ENCODE data around the gene BIRC2.
"Not testable (repeated sequence)": the region's sequence is repeated elsewhere in the genome, so short reads cannot be mapped to it uniquely, and the experiment has no call there.

BIRC2 gene

GRCh38 chr11:102367364-102367763 lies 20.4 kb downstream of the BIRC2 start:
- Histone ChIP-seq H3K27me3 (ENCODE audit: insufficient read depth, low read length) (no peaks in the 10 kb centered on the region), H3K9ac (ENCODE audit: low read length) (no peak overlapping the region), H3K4me2 (ENCODE audit: low read length) (no peak overlapping the region), H3K4me3 (ENCODE audit: low read depth, low read length, poor library complexity, severe bottlenecking) (no peak overlapping the region), H3F3A (ENCODE audit: insufficient read depth, low read length) (no peaks in the 10 kb centered on the region), H3K4me1 (ENCODE audit: insufficient read depth, low read length, severe bottlenecking) (no peaks in the 10 kb centered on the region), H2AFZ (ENCODE audit: low read length) (no peak overlapping the region), H3K36me3 (ENCODE audit: insufficient read depth, low read length) (peaks cover 49% of the 10 kb centered on the region), H3K27ac (ENCODE audit: low read depth, low read length, poor library complexity, severe bottlenecking) (no peak overlapping the region), H4K20me1 (ENCODE audit: insufficient read depth, low read length) (no peaks in the 10 kb centered on the region), H3K79me2 (ENCODE audit: insufficient read depth, low read length) (no peaks in the 10 kb centered on the region), H3K9me3 (ENCODE audit: low read length) (no peaks in the 10 kb centered on the region), H3K9me2 (ENCODE audit: low read depth, low read length) (no peaks in the 10 kb centered on the region)
- no peak for TF ChIP-seq EZH2 (IDR thresholded peaks at IDR 0.05; ENCODE audit: borderline replicate concordance, low read length)
- TF ChIP-seq CTCF (IDR thresholded peaks at IDR 0.05; ENCODE audit: low read length) = peak; percentile 42; the same call in 1 of the 2 replicates

DNA sequence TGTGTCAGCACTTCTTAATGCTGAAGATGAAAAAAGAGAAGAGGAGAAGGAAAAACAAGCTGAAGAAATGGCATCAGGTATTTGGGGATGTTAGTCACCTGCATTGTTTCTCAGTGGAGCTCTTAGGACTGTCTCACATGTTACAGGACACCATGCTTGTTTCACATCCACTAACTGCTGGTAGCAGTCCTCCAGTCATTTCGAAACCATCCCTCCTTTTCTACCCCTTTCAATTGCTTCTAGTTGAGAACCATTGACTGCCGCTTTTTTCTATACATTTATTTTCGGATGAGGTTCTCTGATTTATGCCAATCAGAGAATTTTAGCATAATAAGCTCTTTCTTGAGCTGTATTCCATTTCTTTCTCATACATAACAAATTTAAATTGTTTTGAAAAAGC lies 21.5 kb downstream of the BIRC2 start:
- Histone ChIP-seq H3F3A (ENCODE audit: insufficient read depth, low read length) (no peaks in the 10 kb centered on the region), H3K9me2 (ENCODE audit: low read depth, low read length) (no peaks in the 10 kb centered on the region), H3K4me1 (ENCODE audit: insufficient read depth, low read length, severe bottlenecking) (no peaks in the 10 kb centered on the region), H3K4me2 (ENCODE audit: low read length) (no peak overlapping the region), H3K9ac (ENCODE audit: low read length) (no peak overlapping the region), H4K20me1 (ENCODE audit: insufficient read depth, low read length) (no peaks in the 10 kb centered on the region), H3K27ac (ENCODE audit: low read depth, low read length, poor library complexity, severe bottlenecking) (no peak overlapping the region), H3K36me3 (ENCODE audit: insufficient read depth, low read length) (peaks cover 42% of the 10 kb centered on the region), H2AFZ (ENCODE audit: low read length) (no peak overlapping the region), H3K4me3 (ENCODE audit: low read depth, low read length, poor library complexity, severe bottlenecking) (no peak overlapping the region), H3K79me2 (ENCODE audit: insufficient read depth, low read length) (no peaks in the 10 kb centered on the region), H3K27me3 (ENCODE audit: insufficient read depth, low read length) (no peaks in the 10 kb centered on the region), H3K9me3 (ENCODE audit: low read length) (no peaks in the 10 kb centered on the region)
- no peak for TF ChIP-seq EZH2 (IDR thresholded peaks at IDR 0.05; ENCODE audit: borderline replicate concordance, low read length)
- no peak for TF ChIP-seq CTCF (IDR thresholded peaks at IDR 0.05; ENCODE audit: low read length)

DNA sequence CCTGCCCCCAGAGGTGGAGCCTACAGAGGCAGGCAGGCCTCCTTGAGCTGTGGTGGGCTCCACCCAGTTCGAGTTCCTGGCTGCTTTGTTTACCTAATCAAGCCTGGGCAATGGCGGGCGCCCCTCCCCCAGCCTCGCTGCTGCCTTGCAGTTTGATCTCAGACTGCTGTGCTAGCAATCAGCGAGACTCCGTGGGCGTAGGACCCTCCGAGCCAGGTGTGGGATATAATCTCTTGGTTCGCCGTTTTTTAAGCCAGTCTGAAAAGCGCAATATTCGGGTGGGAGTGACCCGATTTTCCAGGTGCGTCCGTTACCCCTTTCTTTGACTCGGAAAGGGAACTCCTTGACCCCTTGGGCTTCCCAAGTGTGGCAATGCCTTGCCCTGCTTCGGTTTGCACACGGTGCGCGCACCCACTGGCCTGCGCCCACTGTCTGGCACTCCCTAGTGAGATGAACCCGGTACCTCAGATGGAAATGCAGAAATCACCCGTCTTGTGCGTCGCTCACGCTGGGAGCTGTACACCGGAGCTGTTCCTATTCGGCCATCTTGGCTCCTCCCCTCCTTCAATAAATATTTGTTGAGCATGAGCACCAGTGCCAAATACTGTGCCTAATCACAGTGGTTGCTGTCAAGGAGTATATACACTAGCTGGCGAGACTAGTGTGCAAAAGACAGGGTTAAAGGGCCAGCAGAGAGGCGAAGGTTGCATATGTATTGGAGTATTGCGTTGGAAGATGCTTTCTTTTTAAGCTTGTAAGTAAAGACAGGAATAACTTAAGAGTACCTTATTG lies 27.8 kb downstream of the BIRC2 start:
- not testable (repeated sequence) for H3K27ac ChIP-seq (ENCODE audit: low read depth, low read length, poor library complexity, severe bottlenecking); H3F3A ChIP-seq (ENCODE audit: insufficient read depth, low read length); H3K27me3 ChIP-seq (ENCODE audit: insufficient read depth, low read length); H3K4me2 ChIP-seq (ENCODE audit: low read length); H3K4me1 ChIP-seq (ENCODE audit: insufficient read depth, low read length, severe bottlenecking); H3K79me2 ChIP-seq (ENCODE audit: insufficient read depth, low read length); H3K4me3 ChIP-seq (ENCODE audit: low read depth, low read length, poor library complexity, severe bottlenecking); H3K9me2 ChIP-seq (ENCODE audit: low read depth, low read length); H3K9me3 ChIP-seq (ENCODE audit: low read length); H3K9ac ChIP-seq (ENCODE audit: low read length); H2AFZ ChIP-seq (ENCODE audit: low read length); H4K20me1 ChIP-seq (ENCODE audit: insufficient read depth, low read length)
- H3K36me3 ChIP-seq (ENCODE audit: insufficient read depth, low read length) = peaks cover 48% of the 10 kb centered on the region

Measured in OCI-LY1 (cell line).